Stimulated activated CD8-positive, alpha-beta memory T cell treated with anti-CD3 and anti-CD28 coated beads, Interleukin-15, amount 100 ng/mL, for 24 hours (primary cell): ENCODE measurements around the gene SRPK2.
"Not testable (repeated sequence)": the region's sequence is repeated elsewhere in the genome, so short reads cannot be mapped to it uniquely, and the experiment has no call there.

Source experiments
- DNase-seq: peaks from one replicate; pipeline ENCODE4 v3.0.0-alpha.2; 2020; ENCODE audit warnings: low read depth

SRPK2 gene

DNA sequence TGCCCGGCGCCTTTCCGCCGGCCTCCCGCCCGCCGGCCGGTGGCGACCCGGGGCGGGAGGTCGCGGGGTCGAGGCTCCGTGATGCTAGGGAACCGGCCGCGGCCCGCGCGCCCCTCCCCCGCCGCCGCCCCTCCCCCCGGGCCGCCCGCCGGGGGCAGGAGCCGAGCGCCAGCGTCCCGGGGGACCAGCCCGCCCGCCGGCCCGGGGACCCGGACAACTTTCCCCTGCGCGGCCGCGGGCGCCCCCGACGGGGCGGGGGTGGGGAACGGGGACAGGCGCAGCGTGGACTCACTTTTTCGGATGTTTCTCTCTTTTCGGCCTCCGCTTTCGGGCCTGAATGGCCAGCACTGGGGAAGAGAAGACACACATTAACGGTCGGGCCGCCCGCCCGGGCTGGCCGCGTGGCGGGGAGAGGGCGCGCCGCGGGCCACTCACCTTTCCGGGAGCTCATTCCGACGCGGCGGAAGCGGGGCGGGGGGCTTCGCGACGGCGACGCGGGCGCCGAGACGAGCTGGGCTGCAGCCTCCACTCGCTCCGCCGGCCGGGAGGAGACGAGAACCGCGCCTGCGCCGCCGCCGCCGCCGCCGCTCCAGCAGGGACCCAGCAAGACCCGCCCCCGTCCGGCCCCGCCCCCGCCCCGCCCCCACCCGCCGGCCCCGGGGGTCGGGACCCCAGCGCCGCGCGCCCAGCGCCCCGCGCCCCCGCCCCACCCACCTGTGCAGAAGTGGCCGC lies at the start of gene SRPK2:
SRPK2 (minus strand) TSS at position 566 of the 732 bp plus-strand sequence.
- peak; percentile 58 for DNase-seq

DNA sequence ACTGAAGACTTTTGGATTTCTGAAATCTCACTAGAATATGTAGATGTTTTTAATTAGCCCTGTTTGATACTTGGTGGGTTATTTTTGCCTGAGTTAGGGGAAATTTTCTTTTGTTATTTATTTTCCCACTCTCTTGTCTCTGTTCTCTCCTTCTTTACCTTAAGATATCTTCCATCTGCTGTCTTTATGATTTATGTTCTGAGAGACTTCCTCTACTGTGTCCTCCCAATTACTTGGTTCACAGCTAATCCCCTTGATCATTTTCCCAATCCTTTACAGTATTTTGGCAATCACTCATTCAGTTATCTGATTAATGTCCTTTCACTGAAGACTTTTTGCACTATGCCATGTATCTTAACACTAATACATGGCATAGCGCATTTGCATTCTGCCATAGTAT lies 49.5 kb upstream of the SRPK2 start:
- DNase-seq: no peak

DNA sequence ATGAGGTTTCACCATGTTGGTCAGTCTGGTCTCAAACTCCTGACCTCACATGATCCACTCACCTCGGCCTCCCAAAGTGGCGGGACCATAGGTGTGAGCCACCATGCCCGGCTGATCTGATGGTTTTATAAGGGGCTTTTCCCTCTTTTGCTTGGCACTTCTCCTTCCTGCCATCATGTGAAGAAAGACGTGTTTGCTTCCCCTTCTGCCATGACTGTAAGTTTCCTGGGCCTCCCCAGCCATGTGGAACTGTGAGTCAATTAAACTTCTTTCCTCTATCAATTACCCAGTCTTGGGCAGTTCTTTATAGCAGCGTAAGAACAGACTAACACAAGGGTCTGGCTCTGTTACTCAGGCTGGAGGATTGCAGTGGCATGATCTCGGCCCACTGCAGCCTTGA lies 48.6 kb upstream of the SRPK2 start:
- DNase-seq: not testable (repeated sequence)

DNA sequence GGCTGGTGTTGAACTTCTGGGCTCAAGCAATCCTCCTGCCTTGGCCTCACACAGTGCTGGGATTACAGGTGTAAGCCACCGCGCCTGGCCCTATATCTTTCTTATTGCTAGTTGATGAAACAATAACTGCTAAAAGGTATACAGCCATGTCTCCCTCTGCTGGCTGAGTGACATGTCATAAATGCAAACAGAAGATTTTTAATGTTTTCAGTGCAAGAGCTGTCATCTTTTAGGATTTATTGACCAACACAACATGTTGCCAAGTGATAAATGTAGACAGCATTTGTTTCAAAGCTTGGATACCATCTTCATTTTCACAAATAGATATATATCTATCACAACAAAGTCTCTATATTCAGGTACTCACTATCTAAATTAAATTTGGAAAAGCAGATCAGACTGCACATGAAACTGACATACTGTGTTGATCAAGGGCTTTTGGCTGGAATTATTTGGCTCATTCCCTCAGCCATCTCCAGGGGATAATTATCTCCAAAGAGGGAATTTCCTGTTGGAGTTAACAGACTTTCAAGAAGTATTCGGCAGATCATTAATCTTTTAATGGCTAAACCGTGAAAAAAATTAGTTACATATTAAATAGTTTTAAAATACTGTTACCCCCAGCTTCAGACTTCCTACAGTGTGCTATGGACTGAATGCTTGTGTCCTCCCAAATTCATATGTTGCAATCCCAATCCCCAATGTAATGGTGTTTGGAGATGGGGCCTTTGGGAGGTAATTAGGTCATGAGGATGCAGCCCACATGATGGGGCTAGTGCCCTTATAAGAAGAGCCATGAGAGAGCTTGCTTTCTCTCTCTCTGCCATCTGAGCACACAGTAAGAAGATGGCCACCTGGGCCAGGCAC lies 41.3 kb upstream of the SRPK2 start:
- no peak for DNase-seq

DNA sequence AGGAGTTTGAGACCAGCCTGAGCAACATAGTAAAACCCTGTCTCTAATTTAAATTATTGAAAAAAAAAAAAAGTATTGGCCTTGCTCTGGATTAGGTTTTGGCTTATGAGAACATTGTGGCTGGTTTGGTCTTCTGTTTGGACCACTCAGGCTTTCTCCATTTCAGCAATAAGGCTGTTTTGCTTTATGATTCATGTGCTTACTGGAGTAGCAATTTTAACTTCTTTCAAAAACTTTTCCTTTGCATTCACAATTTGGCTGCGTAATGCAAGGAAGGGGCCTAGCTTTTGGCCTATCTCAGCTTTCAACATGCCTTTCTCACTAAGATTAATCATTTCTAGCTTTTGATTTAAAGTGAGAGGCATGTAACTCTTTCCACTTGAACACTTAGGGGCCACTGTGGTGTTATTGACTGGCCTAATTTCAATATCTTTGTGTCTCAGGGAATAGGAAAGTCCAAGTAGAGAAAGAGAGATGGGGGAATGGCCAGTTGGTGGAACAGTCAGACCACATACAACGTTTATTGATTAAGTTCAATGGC lies 38.0 kb upstream of the SRPK2 start:
- no peak for DNase-seq

DNA sequence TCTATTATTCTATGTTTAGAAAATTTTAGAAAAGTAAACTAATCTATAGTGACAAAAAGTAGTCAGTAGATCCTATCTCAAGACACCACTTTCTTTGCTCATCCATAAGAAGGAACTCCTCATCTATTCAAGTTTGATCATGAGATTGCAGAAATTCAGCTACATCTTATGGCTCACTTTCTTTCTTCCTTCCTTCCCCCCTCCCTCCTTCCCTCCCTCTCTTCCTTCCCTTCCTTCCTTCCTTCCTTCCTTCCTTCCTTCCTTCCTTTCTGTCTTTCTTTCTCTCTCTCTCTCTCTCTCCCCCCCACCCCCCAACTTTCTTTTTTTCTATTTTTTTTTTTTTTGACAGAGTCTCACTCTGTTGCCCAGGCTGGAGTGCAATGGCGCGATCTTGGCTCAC lies 35.3 kb upstream of the SRPK2 start:
- no peak for DNase-seq

DNA sequence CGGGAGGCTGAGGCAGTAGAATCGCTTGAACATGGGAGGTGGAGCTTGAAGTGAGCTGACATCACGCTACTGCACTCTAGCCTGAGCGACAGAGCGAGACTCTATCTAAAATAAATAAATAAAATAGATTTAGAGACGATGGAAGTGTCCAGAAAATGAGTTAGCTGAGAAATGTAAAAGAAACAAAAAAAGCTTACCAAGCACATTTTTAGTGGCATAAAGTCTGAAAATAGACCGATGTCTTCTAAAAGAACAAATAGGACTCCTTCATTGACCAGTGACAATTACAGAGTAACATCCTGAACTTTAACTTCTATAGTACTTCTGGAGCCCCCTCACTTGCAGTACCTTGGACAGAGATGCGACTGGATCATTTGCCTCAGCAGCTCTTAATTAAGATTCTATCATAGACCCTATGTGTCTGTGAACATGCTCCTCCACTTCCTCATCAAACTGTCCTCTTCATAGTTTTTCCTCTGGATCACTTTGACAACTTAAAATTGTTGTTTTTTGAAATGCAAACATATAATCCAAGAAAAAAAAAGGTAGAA lies 25.2 kb upstream of the SRPK2 start:
- no peak for DNase-seq

DNA sequence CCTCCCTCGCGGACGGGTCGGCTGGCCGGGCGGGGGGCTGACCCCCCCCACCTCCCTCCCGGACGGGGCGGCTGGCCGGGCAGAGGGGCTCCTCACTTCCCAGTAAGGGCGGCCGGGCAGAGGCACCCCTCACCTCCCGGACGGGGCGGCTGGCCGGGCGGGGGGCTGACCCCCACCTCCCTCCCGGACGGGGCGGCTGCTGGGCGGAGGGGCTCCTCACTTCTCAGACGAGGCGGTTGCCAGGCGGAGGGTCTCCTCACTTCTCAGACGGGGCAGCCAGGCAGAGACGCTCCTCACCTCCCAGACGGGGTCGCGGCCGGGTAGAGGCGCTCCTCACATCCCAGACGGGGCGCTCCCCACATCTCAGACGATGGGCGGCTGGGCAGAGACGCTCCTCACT lies 22.1 kb upstream of the SRPK2 start:
- DNase-seq: not testable (repeated sequence)

DNA sequence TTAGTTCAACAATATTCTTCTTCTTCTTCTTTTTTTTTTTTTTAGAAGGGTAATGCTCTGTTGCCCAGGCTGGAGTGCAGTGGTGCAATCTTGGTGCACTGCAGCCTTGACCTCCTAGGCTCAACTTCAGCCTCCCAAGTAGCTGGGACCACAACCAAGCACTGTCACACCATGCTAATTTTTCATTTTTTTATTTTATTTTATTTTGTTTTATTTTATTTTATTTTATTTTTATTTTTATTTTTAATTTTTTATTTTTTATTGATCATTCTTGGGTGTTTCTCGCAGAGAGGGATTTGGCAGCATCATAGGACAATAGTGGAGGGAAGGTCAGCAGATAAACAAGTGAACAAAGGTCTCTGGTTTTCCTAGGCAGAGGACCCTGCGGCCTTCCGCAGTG lies 21.1 kb upstream of the SRPK2 start:
- not testable (repeated sequence) for DNase-seq

DNA sequence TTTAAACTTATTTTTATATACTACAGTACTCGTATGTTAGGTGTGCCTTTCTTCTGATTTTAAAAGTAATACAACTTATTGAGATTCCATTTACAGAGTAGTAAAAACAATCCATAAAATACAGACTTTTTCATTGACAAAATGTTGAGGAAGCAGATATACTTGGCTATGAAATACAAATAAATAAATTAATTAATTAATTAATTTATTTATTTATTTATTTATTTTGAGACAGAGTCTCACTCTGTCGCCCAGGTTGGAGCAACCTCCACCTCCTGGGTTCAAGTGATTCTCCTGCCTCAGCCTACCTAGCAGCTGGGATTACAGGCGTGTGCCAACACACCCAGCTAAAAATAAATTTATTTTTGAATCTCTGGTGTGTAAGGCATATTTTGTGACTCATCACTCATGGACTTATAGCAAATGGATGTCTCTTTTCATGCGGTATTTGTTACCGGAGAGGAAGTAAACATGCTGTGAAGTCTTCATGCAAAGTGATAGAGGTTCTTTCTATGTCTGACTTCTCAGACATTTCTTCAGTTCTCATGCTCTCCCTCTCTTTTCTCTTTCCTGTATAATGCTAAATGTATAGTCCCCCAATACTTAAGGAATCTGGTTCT lies 20.2 kb upstream of the SRPK2 start:
- DNase-seq: no peak

DNA sequence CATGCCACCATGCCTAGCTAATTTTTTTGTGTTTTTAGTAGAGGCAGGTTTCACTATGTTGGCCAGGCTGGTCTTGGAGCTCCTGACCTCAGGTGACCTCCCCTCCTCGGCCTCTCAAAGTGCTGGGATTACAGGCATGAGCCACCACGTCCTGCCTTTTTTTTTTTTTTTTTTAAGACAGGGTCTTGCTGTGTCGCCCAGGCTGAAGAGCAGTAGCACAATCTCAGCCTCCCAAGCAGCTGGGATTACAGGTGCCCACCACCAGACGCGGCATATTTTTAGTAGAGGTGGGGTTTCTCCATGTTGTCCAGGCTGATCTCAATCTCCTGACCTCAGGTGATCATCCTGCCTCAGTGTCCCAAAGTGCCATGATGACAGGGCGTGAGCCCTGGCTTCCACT lies 14.4 kb upstream of the SRPK2 start:
- no peak for DNase-seq

DNA sequence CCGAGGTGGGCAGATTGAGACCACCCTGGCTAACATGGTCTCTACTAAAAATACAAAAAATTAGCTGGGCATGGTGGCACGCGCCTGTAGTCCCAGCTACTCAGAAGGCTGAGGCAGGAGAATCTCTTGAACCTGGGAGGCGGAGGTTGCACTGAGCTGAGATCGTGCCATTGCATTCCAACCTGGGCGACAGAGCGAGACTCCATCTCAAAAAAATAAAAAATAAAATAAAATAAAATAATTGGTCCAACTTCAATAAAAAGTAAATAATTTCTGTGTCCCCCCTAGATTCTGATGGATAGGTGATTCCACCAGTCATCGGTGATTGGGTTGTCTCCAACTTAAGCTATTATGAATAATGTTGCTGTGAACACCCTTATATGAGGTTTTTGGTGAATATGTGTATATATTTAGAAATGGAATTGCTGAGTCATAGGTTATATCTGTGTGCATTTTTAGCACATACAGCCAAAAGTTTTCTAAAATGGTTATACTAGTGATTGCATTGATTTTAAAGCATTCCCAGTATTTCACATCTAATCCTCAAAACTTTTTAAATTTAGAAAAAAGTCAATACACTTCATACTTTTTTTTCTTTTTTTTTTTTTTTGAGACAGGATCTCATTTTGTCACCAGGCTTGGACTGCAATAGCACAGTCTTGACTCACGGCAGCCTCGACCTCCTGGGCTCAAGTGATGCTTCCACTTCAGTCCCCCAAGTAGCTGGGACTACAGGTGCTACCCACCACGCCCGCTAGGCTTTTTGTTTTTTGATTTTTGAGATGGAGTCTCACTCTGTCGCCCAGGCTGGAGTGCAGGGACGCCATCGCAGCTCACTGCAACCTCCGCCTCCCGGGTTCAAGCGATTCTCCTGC lies 13.7 kb upstream of the SRPK2 start:
- no peak for DNase-seq

DNA sequence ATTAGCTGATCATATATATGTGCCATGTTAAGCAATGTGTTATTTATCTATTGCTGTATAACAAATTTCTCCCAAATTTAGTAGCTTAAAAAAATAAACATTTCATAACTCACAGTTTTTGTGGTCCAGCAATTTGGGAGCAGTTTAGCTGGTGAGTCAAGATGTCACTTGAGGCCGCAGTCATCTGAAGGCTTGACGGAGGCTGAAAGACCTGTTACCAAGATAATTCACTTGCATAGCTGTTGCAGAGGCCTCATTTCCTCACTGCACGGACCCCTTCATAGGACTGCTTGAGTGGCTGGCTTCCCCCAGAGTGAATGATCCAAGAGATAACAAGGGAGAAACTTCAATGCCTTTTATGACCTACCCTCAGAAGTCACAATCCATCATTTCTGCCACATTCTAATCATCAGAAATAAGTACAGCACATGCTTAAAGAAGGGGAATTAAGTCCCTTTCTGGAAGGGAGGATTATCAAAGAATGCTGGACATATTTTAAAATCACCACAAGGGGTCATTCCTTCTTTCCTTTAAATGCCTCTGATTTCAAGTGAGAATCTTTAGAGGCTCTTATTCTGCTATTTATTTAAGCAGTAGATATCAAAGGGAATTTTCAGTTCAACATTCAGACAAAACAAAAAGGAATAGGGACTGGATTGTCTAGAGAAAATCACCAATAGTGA lies 10.5 kb upstream of the SRPK2 start:
- DNase-seq: no peak

DNA sequence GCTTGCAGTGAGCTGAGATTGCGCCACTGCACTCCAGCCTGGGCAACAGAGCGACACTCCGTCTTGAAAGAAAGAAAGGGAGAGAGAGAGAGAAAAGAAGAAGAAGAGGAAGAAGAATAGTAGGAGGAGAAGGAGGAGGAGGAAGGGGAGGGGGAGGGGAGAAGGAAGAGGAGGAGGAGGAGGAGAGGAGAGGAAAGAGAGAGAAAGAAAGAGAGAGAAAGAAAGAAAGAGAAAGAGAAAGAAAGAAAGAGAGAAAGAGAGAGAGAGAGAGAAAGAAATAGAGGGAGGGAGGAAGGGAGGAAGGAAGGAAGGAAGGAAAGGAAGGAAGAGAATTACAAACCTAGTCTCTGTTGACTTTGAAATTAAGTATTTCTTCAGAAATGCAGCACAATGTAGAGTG lies 7.8 kb upstream of the SRPK2 start:
- no peak for DNase-seq

DNA sequence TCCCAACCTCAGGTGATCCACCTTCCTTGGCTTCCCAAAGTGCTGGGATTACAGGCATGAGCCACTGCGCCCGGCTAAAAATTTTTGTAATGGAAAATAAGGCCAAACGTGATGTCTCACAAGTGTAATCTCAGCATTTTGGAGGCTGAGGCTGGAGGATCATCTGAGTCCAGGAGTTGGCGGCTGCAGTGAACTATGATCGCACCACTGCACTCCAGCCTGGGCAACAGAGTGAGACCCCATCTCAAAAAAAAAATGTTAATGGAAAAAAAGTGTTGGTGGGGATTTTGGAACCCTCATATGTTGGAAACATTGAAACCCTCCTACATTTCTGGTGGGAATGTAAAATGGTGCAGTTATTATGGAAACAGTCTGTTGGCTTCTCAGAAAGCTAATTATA lies 2.7 kb upstream of the SRPK2 start:
- no peak for DNase-seq

DNA sequence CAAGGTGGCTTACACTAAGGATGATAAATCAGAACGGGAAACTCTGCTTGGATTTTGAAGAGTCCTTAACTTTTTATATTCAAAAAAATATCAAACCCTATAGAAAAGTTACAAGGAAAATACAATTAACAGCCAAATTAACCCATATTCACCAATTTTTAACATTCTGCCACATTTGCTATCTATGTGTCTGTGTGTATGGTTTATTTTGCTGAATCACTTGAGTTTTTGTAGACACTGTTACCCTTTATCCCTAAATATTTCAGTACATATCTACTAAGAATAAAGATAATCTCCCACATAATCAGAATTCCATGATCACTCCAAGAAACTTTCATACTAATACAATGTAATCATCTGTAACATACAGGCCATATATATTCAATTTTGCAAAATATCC lies 1.2 kb upstream of the SRPK2 start:
- no peak for DNase-seq

DNA sequence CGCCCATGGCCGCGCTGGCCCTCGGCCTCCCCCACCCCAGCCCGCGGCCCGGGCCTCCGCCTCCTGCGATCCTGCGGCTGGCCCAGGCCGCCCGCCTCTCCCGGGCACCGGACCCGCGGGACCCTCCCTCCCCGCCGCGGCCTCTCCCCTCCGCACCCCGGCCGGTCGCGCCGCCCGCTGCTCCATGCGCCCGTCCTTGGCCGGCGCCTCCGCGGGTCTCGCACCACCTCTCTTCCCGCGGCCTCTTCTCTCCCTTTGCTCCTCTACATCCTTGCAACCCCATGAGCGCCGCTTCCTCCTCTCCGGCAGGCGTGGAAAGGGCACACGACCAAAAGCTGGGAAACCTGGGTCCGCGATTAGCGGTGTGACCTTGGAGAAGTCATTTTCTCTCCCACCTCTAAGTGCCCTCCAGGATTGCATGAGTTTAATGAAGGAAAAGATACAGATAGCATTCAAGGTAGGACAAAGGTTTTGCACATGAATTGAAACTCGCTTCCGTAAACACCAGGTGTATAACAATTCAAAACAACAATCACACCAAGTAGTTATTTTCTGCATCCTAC lies 448 bp upstream of the SRPK2 start:
- no peak for DNase-seq

DNA sequence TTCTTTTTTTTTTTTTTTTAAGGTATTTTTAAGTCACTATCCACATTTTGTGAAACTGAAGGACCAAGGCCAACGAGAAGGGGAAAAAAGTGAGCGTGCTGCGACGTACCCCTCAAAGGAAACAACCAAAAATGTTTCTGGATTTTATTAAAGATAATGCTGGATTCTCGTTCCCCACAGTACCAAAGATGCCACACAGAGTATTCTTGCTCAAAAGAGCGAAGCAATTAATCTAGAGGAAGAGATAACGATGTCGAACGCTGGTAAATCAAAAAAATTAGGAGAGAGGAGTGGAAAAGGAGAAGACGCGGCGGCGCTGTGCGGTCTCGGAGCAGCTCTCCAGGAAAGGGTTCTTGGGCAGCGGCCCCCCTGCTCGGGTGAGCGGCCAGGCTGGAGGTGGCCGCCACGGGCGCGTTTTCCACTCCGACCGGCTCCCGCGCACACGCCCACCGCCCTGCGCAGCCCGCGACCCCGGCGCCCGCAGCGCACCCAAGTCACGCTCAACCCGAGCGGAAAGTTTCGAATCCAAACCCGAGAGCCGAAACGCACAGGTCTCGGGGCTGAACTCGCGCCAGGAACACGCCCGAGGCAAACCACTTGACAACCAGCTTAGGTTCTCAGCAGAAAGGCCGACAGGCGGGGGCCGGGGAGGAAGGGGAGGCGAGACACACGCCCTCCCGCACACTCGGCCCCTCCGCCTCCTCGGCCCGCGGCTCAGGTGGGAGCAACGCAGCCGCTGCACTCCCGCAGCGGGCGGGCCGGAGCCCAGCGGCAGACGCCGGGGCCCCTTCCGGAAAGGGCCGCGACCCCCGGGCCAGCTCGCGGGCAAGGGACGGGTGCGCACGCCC lies 989 bp downstream of the SRPK2 start:
- DNase-seq: peak; percentile 6

DNA sequence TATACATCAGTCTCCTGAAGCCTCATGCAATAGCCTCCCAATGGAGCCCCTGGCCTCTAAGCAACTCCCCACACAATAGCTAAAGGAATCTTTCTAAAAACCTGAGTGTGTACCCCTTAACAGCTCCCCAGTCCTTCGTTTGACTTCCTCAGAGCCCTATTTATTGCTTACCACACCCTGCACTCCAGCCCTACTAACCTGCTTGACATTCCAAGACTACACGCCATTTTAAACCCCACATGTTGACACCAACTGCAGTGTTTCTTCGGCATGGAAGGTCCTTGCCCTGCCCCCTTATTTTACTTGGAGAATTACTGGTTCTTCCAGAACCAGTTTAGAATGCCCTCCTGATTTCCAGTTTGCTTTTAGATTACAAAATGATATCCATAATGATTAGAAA lies 10.8 kb downstream of the SRPK2 start:
- no peak for DNase-seq
